ENCODE results near the gene TUBB4A.
A peak's percentile ranks its signal among the peaks of the same experiment; 100 is the strongest.

The TUBB4A gene

GRCh38 chr19:6478815-6479214 lies 23.3 kb downstream of the TUBB4A start:
- Mint-ChIP-seq H3K4me1 (peaks cover 14% of the 10 kb centered on the region), H3K36me3 (ENCODE audit: low read depth) (no peaks in the 10 kb centered on the region), H3K27ac (no peak overlapping the region), H3K9me3 (no peaks in the 10 kb centered on the region), H3K4me3 (no peak overlapping the region), H3K27me3 (ENCODE audit: low read depth, poor library complexity) (peaks cover 67% of the 10 kb centered on the region)
- no peak for DNase-seq
- TF ChIP-seq CTCF (IDR thresholded peaks at IDR 0.05): no peak

GRCh38 chr19:6476896-6477431 lies 25.1 kb downstream of the TUBB4A start:
- Mint-ChIP-seq H3K27ac (no peak overlapping the region), H3K4me1 (peaks cover 11% of the 10 kb centered on the region), H3K36me3 (ENCODE audit: low read depth) (no peaks in the 10 kb centered on the region), H3K4me3 (peak overlapping the region; percentile 38), H3K9me3 (no peaks in the 10 kb centered on the region), H3K27me3 (ENCODE audit: low read depth, poor library complexity) (peaks cover 65% of the 10 kb centered on the region)
- no peak for DNase-seq
- no peak for TF ChIP-seq CTCF (IDR thresholded peaks at IDR 0.05)

- H3K9me3 Mint-ChIP-seq: no peaks in the 10 kb centered on the region
- H3K27me3 Mint-ChIP-seq (ENCODE audit: low read depth, poor library complexity): peaks cover 64% of the 10 kb centered on the region
- H3K36me3 Mint-ChIP-seq (ENCODE audit: low read depth): no peaks in the 10 kb centered on the region
- H3K27ac Mint-ChIP-seq: no peak overlapping the region
- peak; percentile 99 for DNase-seq
- H3K4me3 Mint-ChIP-seq: peak overlapping the region; percentile 74
- peaks cover 5% of the 10 kb centered on the region for H3K4me1 Mint-ChIP-seq
- no peak for TF ChIP-seq CTCF (IDR thresholded peaks at IDR 0.05)
Observed at GRCh38 chr19:6476155-6476895, 25.8 kb downstream of the TUBB4A start.

- Mint-ChIP-seq H3K4me1 (no peaks in the 10 kb centered on the region), H3K27me3 (ENCODE audit: low read depth, poor library complexity) (peaks cover 60% of the 10 kb centered on the region), H3K27ac (no peak overlapping the region), H3K4me3 (peak overlapping the region; percentile 74), H3K36me3 (ENCODE audit: low read depth) (no peaks in the 10 kb centered on the region), H3K9me3 (no peaks in the 10 kb centered on the region)
- peak; percentile 31 for DNase-seq
- TF ChIP-seq CTCF (IDR thresholded peaks at IDR 0.05): no peak
Observed at GRCh38 chr19:6475321-6476108, 26.6 kb downstream of the TUBB4A start.

GRCh38 chr19:6473647-6474046 lies 28.5 kb downstream of the TUBB4A start:
- Mint-ChIP-seq H3K36me3 (ENCODE audit: low read depth) (no peaks in the 10 kb centered on the region), H3K4me1 (peaks cover 10% of the 10 kb centered on the region), H3K9me3 (no peaks in the 10 kb centered on the region), H3K27me3 (ENCODE audit: low read depth, poor library complexity) (peaks cover 57% of the 10 kb centered on the region), H3K27ac (no peak overlapping the region), H3K4me3 (no peak overlapping the region)
- no peak for DNase-seq
- TF ChIP-seq CTCF (IDR thresholded peaks at IDR 0.05): no peak
